WTC11 (cell line): ENCODE data around the gene RNF44.

Experiments
- CTCF ChIP-seq: fragments of 200-600 bp; IDR thresholded peaks from 2 replicates; pipeline ENCODE4 v1.8.0; 2022; ENCODE audit warnings: antibody characterized with exemption
- E2F4 ChIP-seq: sonication (generic); formaldehyde crosslinking; IDR thresholded peaks from 2 replicates; pipeline ENCODE4 v1.8.1; 2022; ENCODE audit warnings: low read depth, mild to moderate bottlenecking, moderate library complexity, missing genetic modification reagents, borderline replicate concordance
- FOXJ3 ChIP-seq: sonication (generic); formaldehyde crosslinking; IDR thresholded peaks from 2 replicates; pipeline ENCODE4 v1.9.0; 2021; ENCODE audit warnings: missing genetic modification reagents, mild to moderate bottlenecking, borderline replicate concordance
- GRHL2 ChIP-seq: fragments of 250-450 bp; sonication (Bioruptor Pico); IDR thresholded peaks from 2 replicates; pipeline ENCODE4 v1.8.0; 2022; ENCODE audit warnings: mild to moderate bottlenecking, moderate library complexity; ENCODE audit not compliant: insufficient replicate concordance, severe bottlenecking
- IRF1 ChIP-seq: sonication (generic); formaldehyde crosslinking; IDR thresholded peaks from 2 replicates; pipeline ENCODE4 v1.8.0; 2023; ENCODE audit warnings: missing genetic modification reagents
- MAX ChIP-seq: sonication (generic); formaldehyde crosslinking; IDR thresholded peaks from 2 replicates; pipeline ENCODE4 v1.8.0; 2022; ENCODE audit warnings: mild to moderate bottlenecking, missing genetic modification reagents
- MXD4 ChIP-seq: fragments of 250-450 bp; sonication (Bioruptor Pico); IDR thresholded peaks from 2 replicates; pipeline ENCODE4 v1.8.0; 2021; ENCODE audit warnings: mild to moderate bottlenecking, moderate library complexity, borderline replicate concordance
- NR1H2 ChIP-seq: sonication (generic); formaldehyde crosslinking; IDR thresholded peaks from 2 replicates; pipeline ENCODE4 v1.9.0; 2021; ENCODE audit warnings: mild to moderate bottlenecking, moderate library complexity, missing genetic modification reagents
- NR2C2 ChIP-seq: sonication (generic); formaldehyde crosslinking; IDR thresholded peaks from 2 replicates; pipeline ENCODE4 v1.8.0; 2022; ENCODE audit warnings: mild to moderate bottlenecking, missing genetic modification reagents
- NR3C1 ChIP-seq: sonication (generic); formaldehyde crosslinking; conservative IDR thresholded peaks from 2 replicates; pipeline ENCODE4 v1.8.1; 2023; ENCODE audit warnings: low read depth, mild to moderate bottlenecking, missing genetic modification reagents
- PRDM15 ChIP-seq: sonication (generic); formaldehyde crosslinking; IDR thresholded peaks from 2 replicates; pipeline ENCODE4 v1.8.0; 2022; ENCODE audit warnings: missing genetic modification reagents
- SP1 ChIP-seq: sonication (generic); formaldehyde crosslinking; conservative IDR thresholded peaks from 2 replicates; pipeline ENCODE4 v1.8.1; 2022; ENCODE audit warnings: missing genetic modification reagents
- TCF7 ChIP-seq: sonication (generic); formaldehyde crosslinking; IDR thresholded peaks from 2 replicates; pipeline ENCODE4 v1.8.0; 2022; ENCODE audit warnings: mild to moderate bottlenecking, low read depth, missing genetic modification reagents, moderate library complexity
- ZNF512 ChIP-seq: sonication (generic); formaldehyde crosslinking; IDR thresholded peaks from 2 replicates; pipeline ENCODE4 v1.8.1; 2022; ENCODE audit warnings: missing genetic modification reagents, borderline replicate concordance

GRCh38 chr5:176542596-176543427 is 5.6 kb upstream of the RNF44 start:
- TF ChIP-seq MAX (CRISPR knock-in tag): no peak
- no peak for TF ChIP-seq NR1H2 (CRISPR knock-in tag)
- TF ChIP-seq CTCF: no peak
- TF ChIP-seq FOXJ3: no peak
- TF ChIP-seq GRHL2 (CRISPR knock-in tag): no peak
- no peak for TF ChIP-seq MXD4 (CRISPR knock-in tag)
- TF ChIP-seq E2F4 (CRISPR knock-in tag): no peak
- no peak for TF ChIP-seq TCF7
- TF ChIP-seq NR3C1 (CRISPR knock-in tag): no peak
- TF ChIP-seq ZNF512: no peak
- TF ChIP-seq PRDM15 (CRISPR knock-in tag): no peak
- no peak for TF ChIP-seq IRF1 (CRISPR knock-in tag)
- TF ChIP-seq NR2C2 (CRISPR knock-in tag): no peak
- TF ChIP-seq SP1 (CRISPR knock-in tag): no peak
